H1 (cell line): ENCODE data around the gene TLR1. TPM values are rescaled to one million over a fixed set of nuclear protein-coding genes. Genes with fewer than 3 reads are reported as not detected.

Experiments used
- CBX8 ChIP-seq: fragments of 300-800, 300-1000 bp; sonication (generic); IDR thresholded peaks from 2 replicates; pipeline ENCODE4 v1.7.1; 2016; ENCODE audit warnings: low read depth, low read length, borderline replicate concordance
- EZH2 ChIP-seq: fragments of 200-600 bp; sonication (generic); IDR thresholded peaks from 2 replicates; pipeline ENCODE4 v1.7.1; 2012; ENCODE audit warnings: low read depth, mild to moderate bottlenecking, moderate library complexity, low read length, inconsistent platforms; ENCODE audit not compliant: severe bottlenecking
- MAFK ChIP-seq: IDR thresholded peaks from 2 replicates; pipeline ENCODE4 v1.6.1; 2012; ENCODE audit warnings: low read depth, mild to moderate bottlenecking, improper control_type of control experiment, low read length
- NANOG ChIP-seq: IDR thresholded peaks from 2 replicates; pipeline ENCODE4 v1.6.1; 2011; ENCODE audit warnings: low read length, low read depth, mild to moderate bottlenecking, inconsistent platforms; ENCODE audit not compliant: insufficient read depth, poor library complexity, severe bottlenecking
- NRF1 ChIP-seq: IDR thresholded peaks from 2 replicates; pipeline ENCODE4 v1.6.1; 2011; ENCODE audit warnings: mild to moderate bottlenecking, low read depth, low read length, improper control_type of control experiment
- TAF7 ChIP-seq: optimal IDR thresholded peaks from 2 replicates; pipeline ENCODE3; 2011; ENCODE audit warnings: low read depth, mild to moderate bottlenecking, inconsistent platforms, low read length, moderate library complexity, borderline replicate concordance
- TBP ChIP-seq: IDR thresholded peaks from 2 replicates; pipeline ENCODE4 v1.6.1; 2011; ENCODE audit warnings: low read depth, low read length, improper control_type of control experiment
- polyA plus RNA-seq, 7 experiments: library from polyadenylated mRNA; depleted of rRNA in 3 of 7; stranded (reverse) in 5 of 7; unstranded in 2 of 7; fragments of >200 nt in 5 of 7; fragments of 200-250 nt in 2 of 7; gene quantifications; 1 replicate in 5 of 7; 2 replicates in 1 of 7; 4 replicates in 1 of 7; pipeline versions ENCODE4 v1.2.1 to v1.2.3, GENCODE V29; 2011 to 2013; ENCODE audit warnings: missing spikeins in 2 of 7, mixed read lengths in 2 of 7
- total RNA-seq: library from RNA; stranded (reverse); fragmentation: NEBNext Ultra II Directional; extraction: Animal tissue kit (Norgen Biotek cat#: 25700); gene quantifications from 2 replicates; pipeline ENCODE4 v1.2.1, GENCODE V29; 2021

Gene TLR1
- total and polyA plus RNA-seq, 2 of the 8 experiments (the other 6 are each of a cell fraction or from before 2014, with no cell fraction given), result not detected

DNA sequence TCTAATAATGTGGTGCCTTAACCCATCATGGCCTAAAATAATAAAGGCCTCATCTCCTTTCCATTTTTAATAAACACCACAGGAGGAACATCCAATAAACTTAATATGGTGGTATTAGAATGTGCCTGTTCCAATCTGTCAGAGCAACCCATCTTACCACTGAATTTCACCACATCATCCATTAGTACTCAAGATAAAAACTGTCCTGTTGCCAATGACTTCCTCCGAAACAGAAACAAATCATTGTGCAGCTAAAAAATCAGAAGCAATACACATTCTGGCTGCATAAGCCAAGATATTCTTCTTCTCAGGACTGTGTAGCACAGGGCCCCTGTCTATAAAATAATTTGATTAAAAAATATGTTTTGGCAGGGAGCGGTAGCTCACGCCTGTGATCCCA lies 40.3 kb downstream of the TLR1 start (continued):
- no peak for TF ChIP-seq TAF7
- TF ChIP-seq MAFK, result no peak
- no peak for TF ChIP-seq TBP
- no peak for TF ChIP-seq NANOG
- no peak for TF ChIP-seq NRF1
- TF ChIP-seq EZH2, result no peak
- TF ChIP-seq CBX8, result no peak
